ENCODE results near the gene HBE1.

DNA sequence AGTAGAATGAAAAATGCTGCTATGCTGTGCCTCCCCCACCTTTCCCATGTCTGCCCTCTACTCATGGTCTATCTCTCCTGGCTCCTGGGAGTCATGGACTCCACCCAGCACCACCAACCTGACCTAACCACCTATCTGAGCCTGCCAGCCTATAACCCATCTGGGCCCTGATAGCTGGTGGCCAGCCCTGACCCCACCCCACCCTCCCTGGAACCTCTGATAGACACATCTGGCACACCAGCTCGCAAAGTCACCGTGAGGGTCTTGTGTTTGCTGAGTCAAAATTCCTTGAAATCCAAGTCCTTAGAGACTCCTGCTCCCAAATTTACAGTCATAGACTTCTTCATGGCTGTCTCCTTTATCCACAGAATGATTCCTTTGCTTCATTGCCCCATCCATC lies 14.9 kb upstream of the HBE1 start:
- TF ChIP-seq CTCF (IDR thresholded peaks at IDR 0.05) (no peak), POLR2A (IDR thresholded peaks at IDR 0.05) (no peak)

Data from Peyer's patch (tissue), 4 donors.